SK-N-SH (cell line): ENCODE results near the gene GARRE1. TPM values are rescaled to one million over a fixed set of nuclear protein-coding genes. Genes with fewer than 3 reads are reported as not detected.
A peak's percentile ranks its signal among the peaks of the same experiment; 100 is the strongest.

Experiments used
- CTCF ChIA-PET: fragments of 300-600, 350-600 bp; formaldehyde crosslinking; extraction: SDS; loops from one replicate; lab custom pipeline; 2021; lab: Yijun Ruan, JAX
- POLR2A ChIA-PET: fragments of 350-600 bp; sonication (Branson Sonifier 250); formaldehyde crosslinking; extraction: SDS; loops from one replicate; lab custom pipeline; 2020; ENCODE audit warnings: antibody characterized with exemption, inconsistent platforms; lab: Yijun Ruan, JAX
- DNase-seq: peaks from one replicate; pipeline ENCODE4 v3.0.0; 2012
- H2AFZ ChIP-seq: fragments of 200-600 bp; sonication (generic); 2 replicates; pipeline ENCODE4 v1.8.1; 2016; ENCODE audit warnings: antibody characterized with exemption, mild to moderate bottlenecking, low read depth
- H3F3A ChIP-seq: fragments of 200-600 bp; sonication (generic); replicated peaks from 2 replicates; pipeline ENCODE3; 2016; ENCODE audit warnings: antibody characterized with exemption, mild to moderate bottlenecking; ENCODE audit not compliant: insufficient read depth
- H3K27ac ChIP-seq, 2 experiments: fragments of 200-500 bp in 1 of 2; fragments of 200-600 bp in 1 of 2; sonication (Bioruptor generic) in 1 of 2; sonication (generic), shearing (Covaris generic) in 1 of 2; 2 replicates each; pipeline versions ENCODE4 v1.5.1 to v1.6.1; 2014 to 2016; ENCODE audit warnings: low read depth in 2 of 2, inconsistent platforms in 1 of 2, low read length in 1 of 2, mild to moderate bottlenecking in 1 of 2, mixed read lengths in 1 of 2
- H3K27me3 ChIP-seq: fragments of 200-600 bp; sonication (generic), shearing (Covaris generic); 2 replicates; pipeline ENCODE4 v1.6.1; 2016; ENCODE audit warnings: mixed run types; ENCODE audit not compliant: insufficient read depth
- H3K36me3 ChIP-seq, 2 experiments: fragments of 200-500 bp in 1 of 2; fragments of 200-600 bp in 1 of 2; sonication (Bioruptor generic) in 1 of 2; sonication (generic) in 1 of 2; replicated peaks in 1 of 2; 2 replicates each; pipeline versions ENCODE3 to v1.5.1; 2014 to 2016; ENCODE audit warnings: low read length in 1 of 2, mild to moderate bottlenecking in 1 of 2; ENCODE audit not compliant: insufficient read depth in 2 of 2, control insufficient read depth in 1 of 2
- H3K4me1 ChIP-seq, 2 experiments: fragments of 200-500 bp in 1 of 2; fragments of 200-600 bp in 1 of 2; sonication (Bioruptor generic) in 1 of 2; sonication (generic), shearing (Covaris generic) in 1 of 2; 2 replicates each; pipeline versions ENCODE4 v1.5.1 to v1.6.1; 2014 to 2016; ENCODE audit warnings: low read depth in 1 of 2, low read length in 1 of 2, mixed run types in 1 of 2; ENCODE audit not compliant: insufficient read depth in 2 of 2, control insufficient read depth in 1 of 2
- H3K4me2 ChIP-seq: fragments of 200-600 bp; sonication (generic), shearing (Covaris generic); 2 replicates; pipeline ENCODE4 v1.6.1; 2017; ENCODE audit warnings: mixed run types
- H3K4me3 ChIP-seq, 2 experiments: fragments of 200-500 bp in 1 of 2; fragments of 200-600 bp in 1 of 2; sonication (Bioruptor generic) in 1 of 2; sonication (generic), shearing (Covaris generic) in 1 of 2; 2 replicates each; pipeline versions ENCODE4 v1.5.1 to v1.8.1; 2014 to 2016; ENCODE audit warnings: low read depth in 2 of 2, inconsistent platforms in 1 of 2, low read length in 1 of 2, mild to moderate bottlenecking in 1 of 2, mixed read lengths in 1 of 2, moderate library complexity in 1 of 2
- H3K79me2 ChIP-seq: fragments of 200-600 bp; sonication (generic); 2 replicates; pipeline ENCODE4 v1.8.1; 2017; ENCODE audit warnings: mild to moderate bottlenecking; ENCODE audit not compliant: insufficient read depth
- H3K9ac ChIP-seq: fragments of 200-600 bp; sonication (generic); 2 replicates; pipeline ENCODE4 v1.6.1; 2017; ENCODE audit warnings: mixed run types
- H3K9me2 ChIP-seq: fragments of 200-600 bp; sonication (generic); 2 replicates; pipeline ENCODE4 v1.6.1; 2017; ENCODE audit warnings: mixed run types
- H3K9me3 ChIP-seq: fragments of 200-600 bp; sonication (generic); 2 replicates; pipeline ENCODE4 v1.6.1; 2017; ENCODE audit warnings: mixed run types, mild to moderate bottlenecking, moderate library complexity
- H4K20me1 ChIP-seq: fragments of 200-600 bp; sonication (generic); 2 replicates; pipeline ENCODE4 v1.6.1; 2017; ENCODE audit warnings: mild to moderate bottlenecking, mixed run types; ENCODE audit not compliant: insufficient read depth
- FOXM1 ChIP-seq: IDR thresholded peaks from 2 replicates; pipeline ENCODE4 v1.4.0; 2012; ENCODE audit warnings: low read depth, mild to moderate bottlenecking
- GABPA ChIP-seq: IDR thresholded peaks from 2 replicates; pipeline ENCODE4 v1.4.0; 2012; ENCODE audit warnings: low read depth, mild to moderate bottlenecking
- GATA2 ChIP-seq: sonication (generic); formaldehyde crosslinking; IDR thresholded peaks from 2 replicates; pipeline ENCODE4 v1.5.0; 2020; ENCODE audit warnings: mild to moderate bottlenecking, missing genetic modification reagents
- JUND ChIP-seq: IDR thresholded peaks from 2 replicates; pipeline ENCODE4 v1.4.0; 2012
- MAX ChIP-seq: IDR thresholded peaks from 2 replicates; pipeline ENCODE4 v1.4.0; 2012; ENCODE audit warnings: low read depth
- MEF2A ChIP-seq: IDR thresholded peaks from 2 replicates; pipeline ENCODE4 v1.4.0; 2012; ENCODE audit warnings: low read depth, borderline replicate concordance
- NFIC ChIP-seq: IDR thresholded peaks from 2 replicates; pipeline ENCODE4 v1.4.0; 2012; ENCODE audit warnings: borderline replicate concordance
- NRF1 ChIP-seq: IDR thresholded peaks from 2 replicates; pipeline ENCODE4 v1.6.1; 2012; ENCODE audit warnings: low read depth, mild to moderate bottlenecking, low read length
- POLR2AphosphoS5 ChIP-seq: IDR thresholded peaks from 2 replicates; pipeline ENCODE4 v1.6.1; 2012; ENCODE audit warnings: low read depth, low read length
- RAD21 ChIP-seq: IDR thresholded peaks from 2 replicates; pipeline ENCODE4 v1.6.1; 2012; ENCODE audit warnings: mild to moderate bottlenecking, low read length
- RCOR1 ChIP-seq: fragments of 150-350 bp; IDR thresholded peaks from 2 replicates; pipeline ENCODE4 v1.6.1; 2017; ENCODE audit warnings: antibody characterized with exemption, low read length
- RXRA ChIP-seq: IDR thresholded peaks from 2 replicates; pipeline ENCODE4 v1.4.0; 2012; ENCODE audit warnings: low read depth, mild to moderate bottlenecking, borderline replicate concordance
- SIN3A ChIP-seq: IDR thresholded peaks from 2 replicates; pipeline ENCODE4 v1.6.1; 2012; ENCODE audit warnings: low read depth, mild to moderate bottlenecking, low read length, moderate library complexity, borderline replicate concordance
- SMC3 ChIP-seq: IDR thresholded peaks from 2 replicates; pipeline ENCODE4 v1.6.1; 2012; ENCODE audit warnings: low read depth, low read length, improper control_type of control experiment
- TAF1 ChIP-seq: IDR thresholded peaks from 2 replicates; pipeline ENCODE4 v1.6.1; 2012; ENCODE audit warnings: low read depth, mild to moderate bottlenecking, low read length, moderate library complexity, borderline replicate concordance
- TCF12 ChIP-seq: IDR thresholded peaks from 2 replicates; pipeline ENCODE4 v1.4.0; 2012
- TEAD4 ChIP-seq: IDR thresholded peaks from 2 replicates; pipeline ENCODE4 v1.4.0; 2012; ENCODE audit warnings: mild to moderate bottlenecking, borderline replicate concordance; ENCODE audit not compliant: insufficient read depth
- YY1 ChIP-seq: IDR thresholded peaks from 2 replicates; pipeline ENCODE4 v1.4.0; 2012; ENCODE audit warnings: low read depth, mild to moderate bottlenecking
- polyA plus RNA-seq, 3 experiments: library from polyadenylated mRNA; depleted of rRNA; stranded (reverse); fragments of >200 nt; gene quantifications; 2 replicates each; pipeline ENCODE4 v1.2.3, GENCODE V29; 2012
- TF ChIP-seq, protein P1 (sequence below): IDR thresholded peaks from 2 replicates; pipeline ENCODE4; 2012
- TF ChIP-seq, protein P2 (sequence below): IDR thresholded peaks from 2 replicates; pipeline ENCODE4 v1.4.0; 2012; ENCODE audit warnings: low read depth, borderline replicate concordance

The GARRE1 gene
- polyA plus RNA-seq, 1 of the 3 experiments (the other 2 are of a cell fraction): 9.7 TPM

DNA sequence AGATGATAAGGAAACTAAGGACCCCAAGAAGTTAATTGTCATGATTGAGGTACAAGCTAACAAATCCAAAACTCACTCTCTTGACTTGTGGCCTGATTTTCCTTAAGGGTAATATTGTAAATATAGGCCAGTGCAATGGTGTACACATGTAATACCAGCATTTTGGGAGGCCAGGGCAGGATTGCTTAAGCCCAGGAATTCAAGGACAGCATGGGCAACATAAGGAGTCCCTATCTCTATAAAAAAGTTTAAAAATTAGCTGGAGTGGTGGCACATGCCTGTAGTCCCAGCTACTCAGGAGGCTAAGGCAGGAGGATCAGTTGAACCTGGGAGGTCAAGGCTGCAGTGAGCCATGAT is 28.7 kb upstream of the GARRE1 start:
- no peak for TF ChIP-seq NFIC
- no peak for TF ChIP-seq SMC3
- TF ChIP-seq RXRA: no peak
- TF ChIP-seq GABPA: no peak
- no peak for TF ChIP-seq NRF1
- TF ChIP-seq, protein P1, sequence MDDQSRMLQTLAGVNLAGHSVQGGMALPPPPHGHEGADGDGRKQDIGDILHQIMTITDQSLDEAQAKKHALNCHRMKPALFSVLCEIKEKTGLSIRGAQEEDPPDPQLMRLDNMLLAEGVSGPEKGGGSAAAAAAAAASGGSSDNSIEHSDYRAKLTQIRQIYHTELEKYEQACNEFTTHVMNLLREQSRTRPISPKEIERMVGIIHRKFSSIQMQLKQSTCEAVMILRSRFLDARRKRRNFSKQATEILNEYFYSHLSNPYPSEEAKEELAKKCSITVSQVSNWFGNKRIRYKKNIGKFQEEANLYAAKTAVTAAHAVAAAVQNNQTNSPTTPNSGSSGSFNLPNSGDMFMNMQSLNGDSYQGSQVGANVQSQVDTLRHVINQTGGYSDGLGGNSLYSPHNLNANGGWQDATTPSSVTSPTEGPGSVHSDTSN: no peak
- no peak for TF ChIP-seq GATA2 (CRISPR knock-in tag)
- TF ChIP-seq JUND: no peak
- no peak for TF ChIP-seq YY1
- no peak for TF ChIP-seq MAX
- TF ChIP-seq, protein P2, sequence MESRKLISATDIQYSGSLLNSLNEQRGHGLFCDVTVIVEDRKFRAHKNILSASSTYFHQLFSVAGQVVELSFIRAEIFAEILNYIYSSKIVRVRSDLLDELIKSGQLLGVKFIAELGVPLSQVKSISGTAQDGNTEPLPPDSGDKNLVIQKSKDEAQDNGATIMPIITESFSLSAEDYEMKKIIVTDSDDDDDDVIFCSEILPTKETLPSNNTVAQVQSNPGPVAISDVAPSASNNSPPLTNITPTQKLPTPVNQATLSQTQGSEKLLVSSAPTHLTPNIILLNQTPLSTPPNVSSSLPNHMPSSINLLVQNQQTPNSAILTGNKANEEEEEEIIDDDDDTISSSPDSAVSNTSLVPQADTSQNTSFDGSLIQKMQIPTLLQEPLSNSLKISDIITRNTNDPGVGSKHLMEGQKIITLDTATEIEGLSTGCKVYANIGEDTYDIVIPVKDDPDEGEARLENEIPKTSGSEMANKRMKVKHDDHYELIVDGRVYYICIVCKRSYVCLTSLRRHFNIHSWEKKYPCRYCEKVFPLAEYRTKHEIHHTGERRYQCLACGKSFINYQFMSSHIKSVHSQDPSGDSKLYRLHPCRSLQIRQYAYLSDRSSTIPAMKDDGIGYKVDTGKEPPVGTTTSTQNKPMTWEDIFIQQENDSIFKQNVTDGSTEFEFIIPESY: no peak
- TF ChIP-seq TCF12: no peak
- TF ChIP-seq POLR2AphosphoS5: no peak
- TF ChIP-seq SIN3A: no peak
- no peak for TF ChIP-seq RAD21
- no peak for TF ChIP-seq TAF1
- no peak for TF ChIP-seq MEF2A
- TF ChIP-seq FOXM1: no peak
- no peak for TF ChIP-seq TEAD4
- no peak for TF ChIP-seq RCOR1
- peaks cover 0 to 20% of the 10 kb centered on the region in 2 experiments; a peak in 2 of 4 replicates for H3K4me1 ChIP-seq
- no peak overlapping the region for H3K9ac ChIP-seq
- H3F3A ChIP-seq: peaks cover 31% of the 10 kb centered on the region
- H3K27me3 ChIP-seq: no peaks in the 10 kb centered on the region
- no peaks in the 10 kb centered on the region for H3K9me3 ChIP-seq
- H3K36me3 ChIP-seq: peaks cover 89 to 95% of the 10 kb centered on the region in 2 experiments
- H3K79me2 ChIP-seq: peaks cover 32% of the 10 kb centered on the region
- ChIA-PET CTCF (interaction anchor here (0.7 to 1.6 kb wide), 5 partner anchors 14 to 448 kb away, joined by 3 to 4 read pairs (median 3); no protein-coding TSS in a partner anchor), POLR2A (interaction anchor here (0.6 kb wide), 1 partner anchor 8 kb away, joined by 4 read pairs; no protein-coding TSS in a partner anchor)
- no peak for DNase-seq
- H3K4me3 ChIP-seq: no peak overlapping the region
- no peak overlapping the region for H3K4me2 ChIP-seq
- H2AFZ ChIP-seq: no peak overlapping the region
- H4K20me1 ChIP-seq: peaks cover 86% of the 10 kb centered on the region
- peak overlapping the region in 1 of 2 experiments; percentile 37; a peak in 1 of 4 replicates for H3K27ac ChIP-seq
- no peaks in the 10 kb centered on the region for H3K9me2 ChIP-seq
